Endothelial cell of hepatic sinusoid (primary cell): ENCODE measurements around the gene ZNF697.

Experiments used
- in situ Hi-C: cut with HindIII; loops from 2 replicates; pipeline ENCODE4 v1.10.0; 2017; ENCODE audit warnings: low sequenced_read_pairs

The ZNF697 gene

DNA sequence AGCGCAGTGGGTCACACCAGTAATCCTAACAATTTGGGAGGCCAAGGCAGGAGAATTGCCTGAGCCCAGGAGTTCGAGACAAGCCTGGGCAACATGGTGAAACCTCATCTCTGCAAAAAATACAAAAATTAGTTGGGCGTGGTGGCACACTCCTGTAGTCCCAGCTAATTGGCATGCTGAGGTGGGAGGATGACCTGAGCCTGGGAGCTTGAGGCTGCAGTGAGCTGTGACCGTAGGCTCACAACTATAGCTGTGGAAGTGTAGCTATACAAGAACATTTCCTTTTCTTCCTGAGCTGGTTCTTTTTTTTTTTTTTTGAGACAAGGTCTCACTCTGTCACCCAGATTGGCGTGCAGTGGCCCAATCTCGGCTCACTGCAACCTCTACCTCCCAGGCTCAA is 19.1 kb upstream of the ZNF697 start:
- in situ Hi-C loops = no loop called here

DNA sequence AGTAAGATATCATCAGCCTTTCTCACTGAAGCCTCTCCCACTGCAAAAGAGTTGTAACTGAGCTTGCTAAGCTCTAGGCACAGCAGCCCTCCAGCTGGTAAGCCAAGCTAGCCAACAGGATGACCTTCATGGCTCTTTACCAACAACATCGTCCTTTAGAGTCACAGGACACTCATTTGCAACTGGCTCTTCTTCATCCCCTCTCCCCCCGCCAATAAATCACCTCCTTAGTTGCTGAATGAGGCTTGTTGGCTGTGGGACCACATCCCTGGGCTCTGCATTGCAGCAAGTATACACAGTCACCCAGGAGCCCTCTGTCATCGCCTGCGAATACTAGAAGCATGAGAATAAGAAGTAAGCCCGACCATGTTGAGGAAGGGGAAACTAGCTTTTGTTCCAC is 16.0 kb upstream of the ZNF697 start:
- in situ Hi-C loops = no loop called here

DNA sequence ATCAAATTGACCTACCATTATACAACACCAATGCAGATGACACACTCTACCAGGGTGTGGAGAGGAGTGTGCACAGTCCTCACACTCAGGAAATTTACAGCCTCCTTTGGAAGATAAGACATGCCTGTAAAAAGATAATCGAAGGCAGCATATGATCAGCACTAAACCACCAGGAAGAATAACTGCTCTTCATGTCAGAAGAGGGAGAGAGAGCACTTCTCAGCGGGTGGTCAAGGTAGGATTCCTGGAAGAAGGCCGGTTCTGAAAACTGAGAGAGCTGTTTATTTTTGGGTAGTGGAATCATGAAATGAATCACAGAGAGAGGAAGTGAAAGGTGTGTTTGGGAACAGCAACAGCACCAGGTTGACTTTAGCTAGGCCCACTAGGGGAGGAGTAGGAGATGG is 14.0 kb upstream of the ZNF697 start:
- in situ Hi-C loops = no loop called here

DNA sequence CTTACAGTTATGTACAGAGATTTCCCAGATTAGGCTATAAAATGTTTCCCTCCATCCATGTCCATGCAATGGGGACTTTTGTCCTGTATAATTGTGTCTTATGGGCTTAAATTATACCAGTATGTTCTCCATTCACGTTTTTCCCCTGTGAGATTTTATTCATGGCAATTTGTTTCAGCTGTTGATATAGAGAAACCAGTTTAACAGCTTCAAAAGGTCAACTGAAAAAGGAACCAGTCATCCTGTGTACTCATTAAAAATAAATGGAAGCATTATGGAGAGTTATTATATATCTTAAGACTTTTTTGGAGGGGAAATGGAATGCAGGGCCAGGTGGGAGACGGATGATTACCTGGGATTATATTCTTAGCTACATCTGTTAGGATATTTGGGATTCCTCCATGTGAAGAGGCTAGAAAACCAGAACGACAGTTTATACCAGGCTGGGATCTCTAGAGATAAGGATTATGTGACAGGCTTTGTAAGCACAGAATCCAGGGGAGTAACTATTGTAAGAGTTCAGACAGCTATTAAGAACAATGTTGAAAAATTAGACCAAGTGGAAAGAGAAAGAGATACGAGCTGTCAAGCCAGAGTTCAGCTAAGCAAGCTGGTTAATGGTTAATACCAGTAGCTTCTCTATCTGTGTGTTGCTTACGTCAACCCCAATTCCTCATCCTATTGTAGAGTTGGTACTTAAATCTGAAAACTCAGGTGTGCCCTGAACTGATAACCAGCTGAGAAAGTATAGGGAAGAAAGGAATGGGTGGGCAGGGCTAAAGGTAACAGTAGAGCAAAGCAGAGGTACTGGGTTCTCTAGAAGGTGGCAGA is 12.4 kb upstream of the ZNF697 start:
- in situ Hi-C loops = no loop called here

DNA sequence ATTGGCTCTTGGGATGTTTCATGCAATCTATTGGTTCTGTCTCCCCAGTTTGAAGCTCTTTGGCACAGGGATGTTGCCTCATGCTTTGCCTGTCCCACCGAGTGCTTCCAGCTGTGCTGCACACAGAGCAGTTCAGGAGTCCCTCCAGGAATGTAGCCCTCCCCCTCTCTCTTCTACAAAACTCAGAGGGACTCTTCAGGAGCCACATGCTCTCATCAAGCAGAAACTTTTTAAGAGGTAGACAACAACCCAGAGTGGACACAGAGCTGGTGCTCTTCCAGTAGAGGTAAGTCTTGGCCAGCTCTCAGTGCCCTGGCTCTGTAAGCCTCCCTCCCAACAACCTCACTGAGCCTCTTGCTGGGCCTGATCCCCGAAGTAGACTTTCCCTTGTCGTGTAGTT is 11.6 kb upstream of the ZNF697 start:
- in situ Hi-C loops = no loop called here

DNA sequence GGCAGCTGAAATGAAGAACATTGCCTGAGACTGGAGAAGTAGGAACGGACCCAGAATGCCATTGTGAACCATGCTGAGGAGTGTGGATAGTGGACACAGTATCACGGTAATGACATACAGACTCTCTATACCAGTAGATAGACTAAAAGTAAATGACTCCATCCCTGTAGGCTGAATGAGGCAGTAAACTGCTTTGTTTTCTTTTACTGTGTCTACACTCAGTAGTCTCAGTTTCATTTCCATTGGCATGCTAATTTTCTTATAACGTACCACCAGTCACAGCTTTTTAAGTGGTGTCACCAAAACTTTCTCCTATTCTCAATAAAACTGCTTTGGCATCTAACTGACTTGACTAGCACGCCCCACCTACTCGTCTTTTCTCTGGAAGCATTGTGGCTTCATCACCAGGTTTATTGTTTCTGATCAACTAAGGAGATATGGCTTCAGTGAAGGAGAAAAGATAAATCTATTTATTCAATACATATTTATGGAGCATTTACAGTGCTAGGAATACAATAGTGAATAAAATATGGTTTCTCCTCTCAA is 8.4 kb upstream of the ZNF697 start:
- in situ Hi-C loops = no loop called here

DNA sequence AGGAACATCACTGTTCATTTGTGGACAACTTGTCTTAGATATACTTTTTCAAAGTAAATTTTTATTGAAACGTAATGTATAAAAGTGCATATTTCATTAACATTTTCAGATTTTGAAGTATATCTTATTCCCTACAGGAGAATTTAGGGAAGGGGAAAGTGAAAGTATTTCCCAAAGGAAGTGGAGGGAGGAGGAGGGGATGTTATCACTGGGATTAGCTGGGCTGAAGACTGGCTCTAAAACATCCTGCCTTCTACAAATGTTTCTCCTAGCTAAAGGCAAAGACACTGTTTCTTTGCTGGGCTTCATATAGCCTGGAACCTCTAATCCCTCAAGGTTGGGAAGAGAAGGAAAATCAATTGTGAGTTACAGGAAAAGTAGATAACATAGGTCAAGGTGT is 7.1 kb upstream of the ZNF697 start:
- in situ Hi-C loops = no loop called here

DNA sequence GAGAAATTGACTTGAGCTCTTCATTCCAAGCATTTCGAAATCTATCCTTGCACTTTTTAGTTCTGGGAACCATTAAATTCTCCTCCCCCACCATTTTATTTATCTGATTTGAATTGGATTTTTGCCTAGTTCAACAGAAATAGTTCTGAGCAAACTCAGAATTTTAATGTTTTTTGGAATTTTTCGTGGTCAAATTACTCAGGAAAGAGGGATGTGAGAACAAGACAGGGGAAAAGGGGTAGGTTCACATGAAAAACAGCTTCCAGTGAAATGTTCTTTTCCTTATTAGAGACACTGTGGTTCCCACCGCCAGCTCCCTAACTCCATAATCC is 5.7 kb upstream of the ZNF697 start:
- in situ Hi-C loops = no loop called here

DNA sequence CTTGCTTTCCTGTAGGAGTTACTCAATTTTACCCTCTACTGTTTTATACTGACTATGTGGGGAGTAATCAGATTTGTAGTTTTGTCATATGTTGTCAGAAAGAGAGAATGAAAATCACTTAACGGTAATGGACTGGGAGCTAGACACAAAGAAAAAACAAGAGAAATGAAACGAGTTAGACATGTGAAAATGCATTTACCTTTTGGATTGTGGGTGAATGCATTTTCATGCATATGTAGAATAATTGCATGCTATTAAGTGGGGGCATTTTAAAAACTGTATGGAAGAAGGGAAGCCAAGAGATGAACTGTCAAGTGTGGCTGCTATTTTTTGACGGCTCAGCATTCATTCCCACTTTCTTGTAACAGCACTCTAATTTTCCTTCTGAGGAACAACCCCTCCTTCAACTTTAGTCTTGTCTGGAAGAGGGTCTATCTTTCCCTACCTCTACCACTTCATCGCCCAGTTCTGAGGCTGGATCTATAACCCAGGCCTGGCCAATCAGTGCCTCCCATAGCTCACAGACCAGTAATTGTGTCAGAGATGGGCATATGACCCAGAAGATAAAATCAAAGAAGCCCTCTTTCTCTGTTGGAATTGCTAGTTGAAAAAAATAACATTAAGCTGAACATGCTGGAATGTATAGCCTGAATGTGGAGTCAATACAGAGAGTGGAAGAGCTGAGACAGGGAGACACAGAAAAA is 5.2 kb upstream of the ZNF697 start:
- in situ Hi-C loops = no loop called here

DNA sequence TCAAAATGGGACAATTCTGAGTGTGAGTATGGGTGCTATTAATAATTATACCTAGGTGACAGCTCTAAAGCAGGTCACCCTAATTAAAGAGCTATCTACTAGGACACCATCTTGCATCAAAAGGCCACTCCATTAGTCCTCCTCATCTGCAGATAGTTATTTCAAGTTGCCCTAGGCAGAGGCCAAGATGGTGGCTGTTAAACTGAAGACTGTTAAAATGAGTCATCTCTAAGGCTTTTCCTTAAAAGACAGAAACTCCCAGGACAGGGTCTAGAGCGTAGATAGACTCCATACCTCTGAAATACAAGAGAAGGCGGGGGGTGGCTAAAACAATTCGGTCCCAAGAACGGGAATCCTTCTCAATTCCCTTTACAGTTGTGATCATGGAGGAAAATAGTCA is 4.5 kb upstream of the ZNF697 start:
- in situ Hi-C loops = no loop called here

DNA sequence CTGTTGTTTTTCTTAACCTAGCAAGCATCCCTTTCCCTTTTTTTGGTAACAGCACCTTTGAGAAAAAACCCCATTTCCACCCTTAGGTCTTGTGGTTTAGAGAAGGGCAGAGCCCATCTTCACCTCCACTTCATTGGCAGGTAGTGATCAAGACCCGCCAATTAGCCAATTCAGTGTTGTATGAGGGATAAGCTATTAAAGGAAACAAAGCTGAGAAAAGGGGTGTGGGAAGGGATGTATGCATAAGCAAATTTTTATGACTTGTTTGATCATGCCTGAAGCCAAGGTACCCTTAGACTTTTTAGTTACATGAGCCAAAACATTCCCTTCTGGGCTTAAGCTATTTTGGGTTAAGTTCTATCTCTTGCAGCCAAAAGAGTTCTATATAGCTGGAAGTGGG is 3.6 kb upstream of the ZNF697 start:
- in situ Hi-C loops = no loop called here

DNA sequence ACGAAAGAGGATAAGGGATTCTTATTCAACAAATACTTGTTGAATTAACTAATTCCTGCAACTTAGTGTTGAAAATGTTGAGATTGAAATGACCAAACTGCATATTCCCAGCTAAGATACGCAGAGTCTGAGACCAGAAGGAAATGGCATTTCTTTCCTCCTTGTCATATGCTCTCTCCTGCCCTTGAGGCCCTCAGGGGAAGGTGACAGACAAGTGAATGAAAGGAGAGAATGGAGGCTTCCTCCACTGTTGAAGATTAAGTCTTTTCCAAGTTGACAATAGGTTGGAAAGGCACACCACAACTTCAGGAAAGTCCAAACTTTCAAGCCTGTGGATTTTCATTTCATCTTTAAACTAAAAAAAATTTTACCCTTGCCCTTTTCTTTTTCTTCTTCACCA is 3.1 kb upstream of the ZNF697 start:
- in situ Hi-C loops = no loop called here

DNA sequence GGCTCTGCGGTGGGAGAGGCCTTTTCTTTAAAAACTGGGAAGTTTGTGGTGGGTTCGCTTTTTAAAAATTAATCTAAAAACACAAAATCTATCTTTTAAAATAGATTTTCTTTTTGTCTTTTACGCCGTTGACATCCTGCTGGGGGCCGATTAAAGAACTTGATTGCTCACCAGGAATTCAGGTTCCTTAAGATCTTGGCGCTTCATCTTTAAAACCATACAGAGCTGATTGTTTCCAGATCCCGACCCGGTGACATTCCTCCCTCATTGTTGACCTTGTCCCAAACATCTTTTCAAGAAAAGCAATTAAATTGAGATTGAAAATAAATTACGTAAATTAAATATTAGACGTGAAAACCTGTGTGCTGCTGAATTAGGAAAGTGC is 546 bp upstream of the ZNF697 start:
- in situ Hi-C loops = no loop called here

DNA sequence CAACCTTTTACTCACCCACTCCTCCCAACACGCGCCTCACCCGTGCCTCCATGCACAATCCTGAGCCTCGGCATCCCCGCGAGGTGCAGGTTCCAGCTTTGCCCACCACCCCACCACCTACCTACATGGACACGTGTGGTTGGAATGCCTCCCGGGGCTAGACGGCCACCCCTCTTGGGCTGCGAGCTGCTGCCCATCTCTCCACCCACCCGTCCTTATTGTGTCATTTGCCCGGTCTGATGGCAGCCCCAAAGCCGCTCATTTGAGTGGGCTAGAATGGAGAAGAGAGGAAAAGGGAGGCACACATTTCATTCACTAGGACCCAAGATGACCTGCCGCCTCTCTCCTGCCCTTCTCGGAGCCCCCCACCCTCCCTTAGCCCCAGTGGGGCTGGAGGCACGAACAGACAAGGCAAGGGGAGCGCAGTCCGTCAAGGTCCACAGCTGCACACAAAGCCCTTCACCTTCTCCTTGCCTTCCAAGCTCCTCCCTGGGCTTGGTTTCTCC is 785 bp downstream of the ZNF697 start:
- in situ Hi-C loops = no loop called here

DNA sequence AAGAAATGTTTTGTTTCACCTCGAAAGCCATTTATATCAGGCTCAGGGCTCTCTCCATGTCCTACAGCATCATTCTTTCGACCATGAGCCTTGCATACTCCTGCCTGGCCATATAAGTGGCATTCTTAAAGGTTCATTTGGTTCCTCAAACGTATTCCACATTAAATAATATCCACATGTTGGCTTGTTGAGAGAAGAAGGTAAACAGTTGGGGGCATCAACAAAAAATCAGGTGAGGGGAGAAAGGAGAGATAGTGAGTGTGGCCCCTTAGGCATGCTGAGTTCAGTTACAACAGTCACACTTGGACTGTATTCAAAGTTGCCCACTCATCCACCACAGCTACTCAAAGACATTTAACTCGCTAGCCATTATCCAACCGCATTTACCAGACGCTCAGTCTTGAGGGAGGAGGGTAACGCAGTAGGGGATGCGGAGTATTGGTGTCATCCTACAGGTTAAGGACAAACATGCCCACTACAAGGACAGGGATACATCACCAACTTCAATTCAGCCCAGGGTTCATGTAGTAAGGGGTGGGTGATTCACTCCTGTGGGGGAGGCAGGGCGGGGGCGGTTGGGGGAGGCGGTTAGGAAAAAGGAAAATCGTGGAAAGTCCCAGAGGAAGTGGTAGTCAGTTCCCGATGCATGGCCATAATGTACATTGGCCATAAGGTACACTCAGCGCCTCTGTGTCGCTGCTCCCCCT is 1.4 kb downstream of the ZNF697 start:
- in situ Hi-C loops = no loop called here

DNA sequence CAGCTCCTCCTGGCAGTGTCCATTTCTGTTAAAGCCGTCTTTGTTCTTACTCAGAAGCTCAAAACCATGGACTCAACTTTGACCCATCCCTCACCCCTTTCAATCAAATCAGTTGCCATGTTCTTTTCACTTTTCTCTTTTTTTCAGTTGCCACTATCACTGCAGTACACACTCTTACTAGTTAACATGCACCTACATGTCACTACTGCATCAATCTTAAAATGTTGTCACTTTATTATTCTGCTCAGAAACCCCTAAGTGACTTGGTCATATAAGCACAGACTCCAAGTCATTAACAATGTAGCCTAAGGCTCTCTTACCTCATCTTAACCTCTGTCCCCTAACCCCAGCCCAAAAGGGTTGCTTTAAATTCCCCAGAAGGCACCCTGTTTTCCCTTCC is 9.0 kb downstream of the ZNF697 start:
- in situ Hi-C loops = no loop called here

DNA sequence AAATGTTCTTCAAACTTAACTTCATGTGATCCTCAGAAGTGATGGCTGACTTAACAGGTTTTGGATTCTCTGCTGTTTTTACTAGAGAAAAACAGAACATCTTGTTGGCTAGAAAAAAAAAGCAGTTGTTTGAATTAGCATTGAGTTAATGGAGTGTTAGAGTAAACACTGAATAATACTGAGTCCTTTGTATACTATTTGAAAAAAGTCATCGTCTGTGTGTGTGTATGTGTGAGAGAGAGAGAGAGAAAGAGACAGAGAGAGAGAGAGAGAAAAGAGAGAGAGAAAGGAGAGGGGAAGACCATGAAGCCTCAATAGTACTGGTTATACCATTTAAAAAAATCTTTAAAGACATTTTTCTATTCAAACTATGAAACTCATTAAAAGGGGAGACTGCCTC is 10.4 kb downstream of the ZNF697 start:
- in situ Hi-C loops = no loop called here

DNA sequence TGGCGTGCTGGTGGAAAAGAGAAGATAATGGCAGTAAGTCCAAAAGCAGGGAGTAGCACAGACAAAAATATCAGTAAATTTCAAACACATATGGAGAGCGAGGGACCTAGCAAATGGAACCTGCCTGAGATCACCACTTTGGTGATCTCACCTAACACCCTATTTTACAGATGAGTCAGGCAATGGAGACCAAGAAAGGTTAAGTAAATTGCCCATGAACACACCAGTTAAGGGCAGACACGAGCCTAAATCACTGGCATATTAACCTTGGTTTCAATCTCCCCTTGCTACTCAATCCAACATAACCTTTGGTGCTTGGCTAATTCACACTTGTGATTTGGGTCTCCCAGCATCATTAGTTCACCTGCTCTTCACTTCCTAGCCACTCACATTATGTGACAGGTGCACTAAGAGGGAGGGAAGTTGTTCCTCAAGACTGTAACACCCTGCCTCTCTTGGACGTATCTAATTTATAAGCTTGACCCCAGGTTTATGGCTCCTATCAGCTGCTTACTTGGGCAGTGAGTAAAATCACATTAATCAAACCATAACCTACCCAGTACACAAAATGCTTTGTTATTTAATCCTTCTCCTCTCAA is 11.5 kb downstream of the ZNF697 start:
- in situ Hi-C loops = no loop called here

DNA sequence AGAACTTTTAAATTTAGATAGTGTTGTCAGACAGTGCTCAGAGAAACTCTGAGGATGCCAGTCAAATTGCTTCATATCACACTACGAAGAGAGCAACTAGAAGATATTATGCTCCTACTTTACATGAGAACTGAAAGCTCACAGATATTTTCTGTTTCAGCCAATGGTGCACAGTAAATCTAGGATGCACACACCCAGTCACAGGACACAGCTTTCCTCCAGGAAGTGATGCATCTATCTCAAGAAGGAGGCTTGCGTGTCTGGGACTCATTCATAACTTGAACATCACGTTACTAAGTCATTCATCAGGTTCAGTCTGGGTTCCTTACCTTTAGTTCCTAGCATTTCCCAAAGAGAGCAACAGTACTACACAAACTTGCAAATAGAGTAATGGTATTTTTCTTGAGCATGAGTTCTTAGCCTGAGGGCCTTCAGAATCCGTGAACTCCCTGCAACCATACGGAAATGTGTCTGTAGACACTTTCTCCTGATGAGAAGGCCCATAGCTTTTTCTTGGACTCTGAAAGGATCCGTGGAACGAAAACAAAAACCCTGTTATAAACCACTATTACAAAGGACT is 12.2 kb downstream of the ZNF697 start:
- in situ Hi-C loops = no loop called here

DNA sequence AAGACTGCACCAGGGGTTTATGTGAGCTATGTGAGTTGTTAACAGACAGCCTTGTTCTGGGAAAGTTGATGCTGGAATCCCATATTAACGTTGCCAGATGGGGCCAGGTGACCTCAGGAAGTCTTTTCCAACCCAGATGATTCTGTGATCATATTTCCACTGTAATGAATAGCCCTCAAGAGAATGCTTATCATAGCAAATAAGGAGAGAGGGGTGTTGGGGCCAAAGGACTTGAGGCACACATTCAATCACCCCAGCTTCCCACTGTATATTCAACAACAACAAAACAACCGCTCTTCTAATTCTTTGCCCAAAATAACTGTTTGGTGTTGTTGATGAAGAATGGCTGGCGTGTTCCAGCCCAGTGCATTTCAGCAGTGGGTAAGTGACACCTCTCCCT is 14.1 kb downstream of the ZNF697 start:
- in situ Hi-C loops = no loop called here

DNA sequence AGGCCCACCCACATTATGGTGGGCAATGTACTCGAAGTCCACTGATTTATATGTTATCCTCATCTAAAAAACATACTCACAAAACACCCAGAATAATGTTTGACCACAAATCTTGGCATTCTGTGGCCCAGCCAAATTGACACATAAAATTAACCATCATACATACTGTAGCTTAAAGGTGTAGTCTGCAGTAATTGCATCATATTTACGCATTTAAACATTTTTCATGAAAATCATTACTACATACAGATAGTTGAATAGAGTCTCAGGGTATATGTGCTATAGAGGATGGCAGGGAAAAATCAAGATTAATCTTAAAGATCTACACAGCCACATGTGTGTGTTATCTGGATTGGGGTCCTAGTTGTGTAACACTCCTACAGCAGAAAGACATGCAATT is 14.5 kb downstream of the ZNF697 start:
- in situ Hi-C loops = no loop called here
